GM21381 (cell line): ENCODE results near the gene PITX1.

ENCODE experiments used
- ATAC-seq: cut with Tn5 transposase; IDR thresholded peaks from one replicate; pipeline ENCODE4 v1.9.1; 2021; ENCODE audit warnings: mild to moderate bottlenecking, moderate library complexity; ENCODE audit not compliant: unreplicated experiment

PITX1 gene

DNA sequence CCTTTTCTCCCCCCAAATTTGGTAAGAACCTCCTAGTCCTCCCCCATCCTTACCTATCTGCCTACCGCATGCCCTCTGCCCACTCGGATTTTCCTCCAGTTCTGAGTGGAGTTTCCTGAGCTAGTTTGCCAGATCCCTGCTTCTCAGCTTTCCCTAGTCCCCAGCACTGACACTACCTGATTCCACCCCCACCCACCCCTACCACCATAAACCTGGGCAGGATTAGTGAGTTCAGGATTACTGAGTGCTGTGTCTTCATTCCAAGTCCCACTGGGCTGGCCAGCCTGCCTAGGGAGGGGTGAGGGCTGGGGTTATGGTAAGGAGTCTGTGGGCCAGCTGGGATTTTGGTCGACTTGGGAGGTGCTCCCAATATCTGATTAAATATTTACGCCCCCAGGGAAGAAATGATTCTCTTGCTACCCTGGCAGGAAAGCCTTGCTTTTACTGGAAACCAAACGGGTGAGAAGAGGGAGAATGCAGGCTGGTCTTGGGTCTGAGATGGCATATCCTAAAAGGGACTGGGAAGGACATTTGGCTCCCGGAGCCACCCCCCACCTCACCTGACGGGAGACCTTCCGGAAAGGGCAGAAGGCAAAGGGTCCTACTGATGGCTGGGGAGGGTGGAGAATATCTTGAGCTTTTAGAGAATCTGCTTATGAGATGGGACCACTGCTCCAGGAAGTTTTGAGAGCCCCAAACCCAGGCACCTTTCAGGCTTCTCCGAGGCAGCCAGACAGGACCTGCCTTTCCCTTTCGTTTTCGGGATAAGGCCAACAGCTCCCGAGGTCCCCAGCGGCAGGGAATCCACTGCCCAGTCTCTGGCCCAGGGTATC lies 3.7 kb downstream of the PITX1 start:
- ATAC-seq = no peak

DNA sequence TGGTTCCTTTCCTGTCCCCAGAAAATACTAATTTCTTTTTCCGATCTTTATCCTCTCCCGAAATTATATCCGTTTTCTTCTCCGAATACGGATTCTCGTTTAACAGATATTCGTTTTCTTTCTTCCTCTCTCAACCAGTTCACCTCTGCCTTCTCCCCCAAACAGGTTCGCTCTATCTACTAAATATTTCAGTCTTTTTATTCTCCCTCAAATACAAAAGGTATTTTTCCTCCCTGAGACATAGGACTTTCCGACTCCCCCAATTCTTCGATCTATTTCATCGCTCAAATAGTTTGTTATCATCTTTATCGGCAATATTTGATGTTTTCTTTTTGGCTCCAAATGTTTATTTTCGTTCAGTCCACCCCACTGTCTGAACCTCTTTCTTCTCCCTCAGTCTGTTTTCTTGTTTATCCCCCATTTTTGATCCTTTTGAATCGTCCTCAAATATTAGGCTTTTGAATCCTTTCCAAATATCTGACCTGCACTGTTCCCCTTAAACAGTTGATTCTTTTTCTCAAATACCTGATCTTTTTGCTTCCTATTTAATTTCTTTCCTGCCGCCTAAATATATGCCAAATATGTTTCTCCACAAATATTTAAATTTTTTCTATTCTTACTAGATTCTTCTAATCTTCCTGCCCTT lies 4.4 kb downstream of the PITX1 start:
- ATAC-seq = no peak

DNA sequence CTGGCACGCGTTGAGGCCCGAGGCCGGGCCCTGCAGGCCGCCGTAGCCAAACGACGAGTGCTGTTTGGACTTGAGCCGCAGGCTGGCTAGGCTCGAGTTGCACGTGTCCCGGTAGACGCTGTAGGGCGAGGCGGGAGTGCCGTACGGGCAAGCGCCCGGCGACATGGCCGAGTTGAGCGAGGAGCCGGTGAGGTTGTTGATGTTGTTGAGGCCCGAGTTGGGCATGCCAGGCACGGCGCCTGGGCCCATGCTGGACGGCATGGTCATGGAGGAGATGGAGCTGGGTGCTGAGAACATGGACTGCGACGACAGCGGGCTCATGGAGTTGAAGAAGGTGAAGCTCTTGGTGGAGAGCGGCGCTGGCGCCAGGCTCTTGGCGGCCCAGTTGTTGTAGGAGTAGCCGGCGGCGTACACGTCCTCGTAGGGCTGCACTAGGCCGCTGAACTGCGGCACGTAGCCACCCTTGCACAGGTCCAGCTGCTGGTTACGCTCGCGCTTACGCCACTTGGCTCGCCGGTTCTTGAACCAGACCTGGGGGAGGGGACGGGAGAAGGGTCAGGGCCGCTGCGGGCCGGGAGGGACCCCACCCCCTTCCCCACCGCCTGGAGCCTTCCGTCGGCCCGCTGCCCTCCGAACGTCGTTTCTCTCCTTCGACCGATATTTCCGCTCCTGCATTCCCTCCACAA lies 5.1 kb downstream of the PITX1 start:
- no peak for ATAC-seq

DNA sequence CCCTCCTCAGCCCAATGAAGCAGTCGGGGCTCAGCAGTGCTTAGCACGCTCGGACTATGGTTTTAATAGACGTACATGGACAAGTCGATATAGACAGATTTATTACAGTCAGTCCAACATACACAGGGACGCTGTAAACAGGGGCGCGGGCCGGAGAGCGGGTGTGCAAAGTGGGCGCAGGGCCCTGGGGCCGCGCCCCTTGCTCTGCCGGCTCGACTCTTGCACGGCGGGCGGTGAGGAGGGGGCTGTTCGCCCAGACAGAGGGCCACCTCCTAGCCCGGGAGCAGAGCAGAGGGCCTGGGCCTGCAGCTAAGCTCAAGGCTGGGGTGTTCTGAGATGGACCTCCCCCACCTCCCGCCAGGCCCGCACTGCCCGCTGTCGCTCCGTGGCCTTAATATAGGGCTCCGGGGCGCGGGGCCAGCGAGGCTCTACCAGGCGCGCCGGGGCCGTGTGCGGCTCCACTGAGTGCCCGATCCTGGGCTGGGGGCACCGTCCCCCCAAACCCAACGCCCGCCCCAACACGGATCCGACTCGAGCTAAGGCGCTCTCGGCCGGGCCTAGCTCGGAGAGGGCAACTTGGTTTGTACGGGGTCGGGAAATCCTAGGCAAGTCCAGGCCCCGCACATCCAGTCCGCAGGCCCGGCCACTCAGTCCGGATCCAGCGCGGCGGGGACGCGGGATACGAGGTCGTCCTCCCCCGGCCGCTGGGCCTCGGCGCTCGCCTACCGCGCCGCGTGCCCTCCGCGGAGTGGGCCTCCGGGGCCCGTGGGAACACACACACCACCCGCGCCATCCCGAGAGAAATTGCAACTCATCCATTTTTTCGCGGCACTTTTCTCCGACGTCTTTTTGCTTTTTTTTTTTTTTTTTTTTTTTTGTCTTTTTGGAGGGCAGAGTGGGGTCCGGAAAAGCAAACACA lies 6.1 kb downstream of the PITX1 start:
- no peak for ATAC-seq

DNA sequence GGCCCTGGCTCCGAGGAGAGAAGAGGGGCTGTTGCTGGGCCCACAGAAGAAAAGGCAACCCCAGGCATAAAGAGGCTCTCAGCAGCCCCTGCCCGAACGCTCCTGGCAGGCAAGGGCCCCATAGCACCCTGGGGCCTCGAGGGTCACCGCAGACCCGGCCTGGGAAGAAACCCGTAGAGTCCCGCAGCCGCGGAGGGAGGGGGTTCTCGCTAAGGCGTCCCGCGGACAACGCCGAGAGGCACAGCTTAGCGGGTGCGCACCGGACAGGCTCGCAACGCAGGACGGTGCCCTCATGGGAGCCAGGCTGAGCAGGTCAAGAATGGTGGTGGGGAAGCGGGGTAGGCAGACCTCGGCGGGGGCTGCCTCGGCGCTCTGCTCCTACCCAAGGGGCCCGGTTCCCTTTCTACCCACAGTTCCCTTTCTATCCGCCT lies 6.7 kb downstream of the PITX1 start:
- no peak for ATAC-seq

DNA sequence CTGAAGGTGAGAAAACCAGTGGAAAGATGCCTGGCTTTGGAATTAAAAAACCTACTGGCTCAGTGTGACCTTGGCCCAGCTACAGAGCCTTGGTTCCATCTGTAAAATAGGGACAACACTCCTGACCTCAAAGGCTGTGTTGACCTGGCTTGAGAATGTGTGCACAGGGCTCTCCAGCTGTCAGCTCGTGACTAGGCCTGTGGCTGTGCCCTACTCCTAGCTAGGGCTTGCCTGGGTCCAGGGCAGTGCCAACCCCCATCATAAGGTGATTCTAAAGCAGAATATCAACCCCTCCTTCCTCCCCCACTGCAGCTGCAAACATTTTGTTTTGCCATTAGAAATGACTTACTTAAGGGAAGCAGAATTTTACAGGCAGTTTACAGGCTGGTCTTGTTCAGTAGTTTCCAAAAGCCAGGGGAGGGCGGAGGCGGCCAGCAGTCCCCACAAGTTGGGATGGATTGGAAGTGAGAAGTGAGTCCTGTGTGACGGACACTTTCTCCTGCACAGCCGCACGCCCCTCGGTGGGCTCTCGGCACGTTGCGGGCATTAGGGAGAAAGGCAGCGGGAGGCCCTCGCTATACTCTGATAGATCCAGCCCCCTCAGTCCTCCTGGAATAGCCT lies 7.3 kb downstream of the PITX1 start:
- ATAC-seq = no peak

DNA sequence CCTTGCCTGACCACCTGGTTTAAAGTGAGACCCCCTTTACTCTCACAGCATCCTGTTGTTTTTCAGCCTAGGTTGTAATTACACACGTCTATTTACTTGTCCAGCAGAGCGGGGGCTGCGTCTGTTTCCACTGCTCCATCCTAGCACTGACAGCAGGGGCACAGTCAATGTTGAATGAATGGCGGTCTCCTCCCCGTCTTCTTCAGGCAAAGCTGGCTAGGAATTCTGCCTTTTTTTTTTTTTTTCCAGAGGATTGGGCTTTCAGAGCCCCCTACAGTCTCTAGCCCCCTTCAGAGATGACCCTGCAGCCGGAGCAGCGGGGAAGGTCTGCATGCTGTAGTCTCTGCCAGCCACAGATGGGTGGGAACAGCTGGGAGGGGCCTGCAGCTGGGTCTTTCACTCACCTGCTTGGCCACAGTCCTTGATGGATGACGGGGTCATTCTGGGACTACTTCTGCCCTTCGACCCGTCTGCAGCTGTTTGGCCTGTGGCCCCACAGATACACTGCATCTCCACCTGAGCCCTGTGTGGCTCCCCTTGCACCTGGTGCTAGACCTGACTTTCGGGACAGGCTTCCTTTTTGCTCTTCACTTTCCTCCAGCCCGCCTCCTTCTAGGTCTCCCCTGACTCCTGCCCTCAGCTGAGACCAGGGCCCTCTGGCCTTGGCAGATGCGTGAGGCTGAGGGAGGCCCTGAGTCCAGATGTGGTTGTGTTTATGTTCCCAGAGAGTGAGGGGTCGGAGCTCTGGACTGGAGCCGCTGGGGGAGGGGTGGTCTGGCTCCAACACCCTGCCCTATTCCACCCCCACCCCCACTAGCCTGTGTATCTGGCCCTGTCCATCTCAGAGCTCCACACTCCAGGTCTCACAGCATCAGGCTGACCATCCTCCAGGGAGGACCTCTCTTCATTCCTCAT lies 8.0 kb downstream of the PITX1 start:
- no peak for ATAC-seq

DNA sequence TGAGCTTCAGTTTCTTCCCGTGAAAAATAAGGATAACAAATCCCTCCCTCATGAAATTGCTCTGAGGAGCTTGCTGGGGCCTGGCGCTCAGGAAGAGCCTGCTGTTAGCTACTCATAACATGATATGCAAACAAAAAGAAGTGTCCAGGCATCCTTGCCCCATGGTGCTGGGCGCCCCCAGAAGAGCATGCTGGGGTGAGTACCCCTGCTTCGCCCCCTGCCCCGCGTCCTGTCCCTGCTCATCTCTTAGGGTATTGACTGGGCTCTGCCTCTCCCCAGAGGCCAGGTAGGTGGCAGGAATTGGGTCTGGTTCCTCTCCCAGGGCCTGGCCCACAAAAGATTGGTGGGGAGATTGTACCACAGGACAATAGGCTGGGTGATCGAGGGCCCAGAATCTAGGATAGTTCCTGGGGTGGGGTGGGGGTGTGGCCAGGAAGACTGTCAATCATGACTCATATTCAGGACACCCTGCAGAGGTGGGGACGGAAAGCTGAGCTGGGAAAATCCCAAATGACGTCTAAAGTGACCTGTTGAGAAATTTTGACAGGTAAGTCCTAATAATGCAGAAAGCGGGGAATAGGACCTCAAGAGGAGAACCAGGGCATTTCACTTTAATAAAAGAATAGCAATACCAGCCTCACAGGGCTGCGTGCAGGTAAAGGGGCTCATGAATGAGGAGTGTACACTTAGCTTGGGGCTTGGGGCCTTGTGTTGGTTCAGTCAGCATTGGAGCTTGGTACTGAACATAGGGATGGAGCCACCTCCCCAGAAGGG lies 8.9 kb downstream of the PITX1 start:
- no peak for ATAC-seq

DNA sequence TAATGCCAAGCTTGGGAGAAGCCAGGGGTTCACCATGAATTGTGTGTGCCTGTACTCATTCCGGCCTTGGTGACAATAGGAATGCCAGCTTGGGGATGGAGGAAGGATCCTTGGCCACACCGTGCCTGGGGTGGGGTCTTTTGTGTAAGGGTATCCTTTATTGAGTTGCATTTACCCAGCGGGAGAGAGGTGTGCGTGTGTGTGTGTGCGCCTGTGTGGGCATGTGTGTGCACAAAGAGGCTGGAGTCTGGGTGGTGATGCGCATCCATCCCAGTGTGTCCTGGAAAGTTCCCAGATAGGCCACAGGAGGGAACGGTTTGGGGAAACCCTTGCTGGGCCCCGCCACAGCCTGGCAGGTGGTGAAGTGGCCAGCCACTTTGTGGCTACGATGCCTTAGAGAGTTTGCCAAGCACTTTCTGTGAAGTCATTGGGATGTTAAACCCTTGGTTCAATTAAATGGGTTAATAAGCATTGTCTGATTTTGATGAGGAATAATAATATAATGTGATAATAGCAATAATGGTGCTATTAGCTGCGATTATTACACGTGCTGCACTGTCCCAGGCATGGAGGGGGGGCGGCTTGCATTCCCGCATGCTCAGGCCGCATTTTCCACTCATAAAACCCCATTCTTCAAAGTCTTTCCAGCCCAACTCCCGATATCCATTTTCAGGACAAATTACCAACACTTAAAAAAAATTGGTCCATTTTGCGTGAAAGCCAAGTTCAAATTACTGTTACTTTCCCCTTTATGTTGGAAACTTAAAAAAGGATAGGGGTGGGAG lies 13.7 kb downstream of the PITX1 start:
- no peak for ATAC-seq

DNA sequence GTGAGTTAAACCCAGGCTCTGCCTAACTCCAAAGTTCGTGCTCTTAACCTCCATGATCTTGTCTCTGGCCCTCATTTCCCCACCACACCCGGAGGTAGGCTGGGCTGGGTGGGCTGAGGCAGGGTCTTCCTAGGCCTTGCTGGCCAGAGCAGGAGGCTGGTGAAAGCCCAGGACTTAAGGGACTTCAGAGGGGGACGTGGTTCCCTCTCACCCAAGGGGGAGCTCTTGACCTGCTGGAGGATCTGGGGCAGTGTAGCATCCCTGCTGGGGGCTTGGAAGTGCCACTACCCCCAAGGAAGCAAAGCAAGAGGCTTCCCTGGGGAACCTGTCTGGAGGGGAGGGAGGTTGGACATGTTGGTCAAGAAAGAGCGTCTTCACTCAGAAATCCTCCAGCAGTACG lies 14.7 kb downstream of the PITX1 start:
- ATAC-seq = no peak

DNA sequence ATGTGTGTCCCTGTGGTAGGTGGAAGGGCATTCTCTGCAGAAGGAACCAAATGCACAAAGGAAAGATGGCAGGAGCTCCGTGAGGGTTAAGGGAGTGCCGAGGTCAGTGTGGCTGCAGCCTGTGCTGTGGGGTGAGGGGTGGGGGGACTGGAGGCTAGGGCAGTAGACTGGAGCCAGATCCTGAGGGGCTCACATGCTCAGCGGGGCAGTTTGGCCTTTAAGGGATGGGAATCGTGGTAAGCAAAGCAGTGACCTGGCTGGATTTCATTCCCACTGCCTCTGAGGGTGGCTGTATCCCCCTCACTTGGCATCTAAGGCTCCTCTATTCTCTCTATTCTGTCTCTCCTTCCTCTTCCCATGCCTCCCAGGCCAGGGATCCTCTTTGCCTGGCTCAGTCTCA lies 15.6 kb downstream of the PITX1 start:
- ATAC-seq = no peak

DNA sequence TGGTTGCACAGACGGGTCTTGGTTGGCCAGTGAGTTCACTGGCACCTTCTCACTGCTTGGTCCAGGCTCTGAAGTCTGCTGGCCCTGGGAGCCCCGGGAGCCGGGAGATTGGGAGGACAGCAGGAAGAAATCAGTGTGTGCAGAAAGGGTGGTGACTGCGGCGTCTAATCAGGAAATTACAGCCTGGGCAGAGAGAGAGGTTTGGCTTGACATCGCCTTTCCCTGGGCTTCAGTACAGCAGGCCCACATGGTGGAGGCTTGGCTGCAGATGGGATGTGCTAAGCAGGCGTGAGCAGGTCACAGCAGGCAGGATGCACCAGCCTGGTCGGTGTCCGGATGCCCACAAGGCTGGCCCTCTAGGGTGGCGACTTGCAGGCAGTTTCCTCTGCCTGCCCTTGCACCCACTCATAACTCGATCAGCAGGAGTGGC lies 17.2 kb downstream of the PITX1 start:
- no peak for ATAC-seq

DNA sequence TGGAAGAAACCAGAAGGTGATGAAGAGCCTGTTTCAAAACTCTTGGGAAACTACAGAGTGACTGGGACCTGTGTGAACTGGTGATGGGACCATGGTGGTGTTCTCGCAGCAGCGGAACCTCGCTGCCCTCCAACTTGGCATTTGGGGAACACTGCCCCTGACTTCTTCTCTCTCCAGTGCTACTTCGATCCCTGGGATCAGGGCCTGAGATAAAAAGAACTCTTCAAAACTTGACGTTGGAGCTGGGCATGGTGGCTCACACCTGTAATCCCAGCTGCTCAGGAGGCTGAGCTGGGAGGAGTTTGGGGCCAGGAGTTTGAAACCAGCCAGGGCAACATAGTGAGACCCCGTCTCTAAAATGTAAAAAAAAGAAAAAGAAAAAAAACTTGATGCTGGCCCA lies 18.1 kb downstream of the PITX1 start:
- ATAC-seq = no peak

DNA sequence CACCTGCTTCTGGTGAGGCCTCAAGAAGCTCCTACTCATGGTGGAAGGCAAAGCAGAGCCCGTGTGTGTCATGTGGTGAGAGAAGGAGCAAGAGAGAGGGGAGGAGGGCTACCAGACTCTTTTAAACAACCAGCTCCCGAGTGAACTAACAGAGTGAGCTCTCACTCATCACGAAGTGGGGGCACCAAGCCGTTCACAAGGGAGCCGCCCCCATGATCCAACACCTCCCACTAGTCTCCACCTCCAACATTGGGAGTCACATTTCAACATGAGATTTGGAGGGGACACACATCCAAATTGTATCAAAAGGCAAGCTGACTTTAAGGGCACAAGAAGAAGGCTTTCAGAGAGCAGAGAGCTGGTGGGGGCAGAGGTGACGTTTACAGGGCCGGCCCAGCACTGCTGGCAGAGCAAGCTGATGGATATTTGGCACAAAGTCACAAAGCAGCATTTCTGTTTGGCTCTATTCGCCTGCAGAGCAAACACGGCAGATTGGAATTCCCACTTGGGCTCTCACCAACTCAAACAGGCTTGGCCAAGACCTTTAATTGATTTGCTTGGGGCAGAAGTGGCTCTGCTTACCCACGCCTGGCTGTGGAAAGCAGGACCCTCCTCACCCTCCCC lies 20.0 kb downstream of the PITX1 start:
- no peak for ATAC-seq

DNA sequence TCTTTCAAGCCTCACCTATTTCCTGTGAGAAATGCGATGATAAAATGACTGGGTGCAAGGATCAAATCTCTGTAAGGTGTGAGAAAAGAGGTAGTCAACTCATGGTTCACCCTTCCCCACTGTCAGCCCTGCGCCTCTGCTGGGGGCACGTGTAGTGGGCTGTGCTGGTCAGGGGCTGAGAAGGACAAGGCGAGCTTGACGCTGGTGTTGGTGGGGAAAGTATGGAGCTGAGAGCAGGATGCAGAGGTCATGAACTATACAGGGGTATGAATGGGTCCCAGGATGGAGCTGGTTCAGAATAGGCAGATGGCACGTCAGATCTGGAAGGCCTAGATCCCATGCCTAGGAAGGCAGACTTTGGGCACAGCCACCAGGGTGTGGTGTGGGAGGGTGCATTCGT lies 20.6 kb downstream of the PITX1 start:
- ATAC-seq = no peak

DNA sequence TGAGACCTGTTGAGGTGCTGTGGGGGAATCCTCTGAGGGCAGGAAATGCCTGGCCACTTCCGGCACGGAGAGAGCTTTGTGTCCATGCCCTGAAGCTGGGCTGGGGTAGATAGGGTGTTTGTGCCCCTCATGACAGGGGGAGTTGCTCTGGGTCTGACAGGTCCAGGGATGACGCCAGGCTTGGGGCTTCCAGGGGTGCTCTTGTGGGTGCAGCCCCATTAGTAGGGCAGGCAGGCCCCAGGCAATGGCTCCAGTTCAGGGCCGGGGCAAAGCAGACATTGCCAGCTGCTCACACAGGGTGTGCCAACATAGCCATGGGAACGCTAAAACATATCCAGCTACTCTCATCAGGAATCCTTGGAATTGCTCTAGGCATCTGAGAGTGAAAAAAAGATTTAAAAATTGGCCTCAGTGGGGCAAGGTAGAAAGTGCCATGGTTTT lies 21.1 kb downstream of the PITX1 start:
- ATAC-seq = no peak

DNA sequence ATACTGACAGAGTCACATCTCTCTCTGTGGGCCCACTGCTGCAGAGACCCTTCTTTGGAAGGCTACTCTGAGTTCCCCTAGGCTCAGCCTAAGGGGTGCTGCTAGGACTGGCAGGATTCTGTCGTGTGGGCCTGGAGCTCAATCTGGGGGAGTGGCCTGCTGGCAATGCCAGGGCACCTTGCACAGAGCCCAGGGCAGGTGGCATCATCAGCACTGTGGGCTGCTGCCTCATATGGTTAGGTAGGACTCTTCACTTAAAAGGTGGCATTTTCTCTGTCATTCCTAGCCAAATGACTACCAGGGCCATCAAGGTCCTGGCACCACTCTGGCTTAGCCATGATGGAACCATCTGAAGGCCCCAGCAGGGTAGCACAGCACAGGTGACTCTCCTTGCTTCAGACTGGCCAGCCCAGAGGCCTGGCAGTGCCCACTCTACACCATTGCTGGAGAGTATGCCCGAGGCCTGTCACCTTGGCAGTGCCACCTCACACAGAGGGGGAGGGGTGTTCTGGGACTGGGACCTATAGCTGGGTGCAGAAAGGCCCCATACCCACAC lies 21.9 kb downstream of the PITX1 start:
- no peak for ATAC-seq
